Eye (tissue), 1 donor: ENCODE results near the gene MRGPRD.

Source experiments
- DNase-seq: peaks from one replicate; pipeline ENCODE4 v3.0.0-alpha.2; 2015

MRGPRD gene

DNA sequence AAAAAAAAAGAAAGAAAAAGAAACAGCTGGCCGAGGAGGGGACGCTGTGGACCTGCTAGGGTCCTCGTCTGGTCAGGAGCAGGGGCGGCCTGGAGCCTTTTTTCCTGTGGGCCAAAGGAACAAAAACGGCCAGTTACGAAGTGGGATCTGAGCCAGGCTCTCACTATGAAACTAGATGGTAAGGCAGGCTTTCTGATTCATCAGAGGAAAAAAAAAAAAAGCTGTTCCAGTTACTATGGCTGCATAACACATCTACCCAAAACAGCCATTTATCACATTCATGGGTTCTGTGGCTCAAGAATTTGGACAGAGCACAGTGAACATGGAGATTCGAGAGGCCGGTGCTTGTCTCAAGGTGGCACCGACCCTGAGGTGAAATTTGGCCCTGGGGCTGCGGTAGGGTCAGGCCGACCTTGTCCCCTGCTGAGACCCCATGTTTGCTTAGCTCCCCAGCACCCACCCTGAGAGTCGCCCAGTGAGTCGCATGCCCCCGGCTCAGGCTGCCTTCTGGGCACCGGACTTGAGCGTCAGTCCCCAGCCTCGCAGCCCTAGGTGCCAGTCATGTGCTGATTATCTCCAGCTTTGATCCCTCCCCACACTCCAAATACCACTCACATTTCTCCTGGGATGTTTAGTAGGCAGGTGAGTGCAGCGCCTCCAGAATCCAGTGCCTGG lies 34.2 kb downstream of the MRGPRD start:
- DNase-seq, result peak; percentile 32

GRCh38 chr11:68942751-68943271 lies 38.0 kb downstream of the MRGPRD start:
- no peak for DNase-seq

- DNase-seq, result no peak
Measured at GRCh38 chr11:68942095-68942620, 38.6 kb downstream of the MRGPRD start.

- no peak for DNase-seq
Measured at GRCh38 chr11:68941324-68942094, 39.3 kb downstream of the MRGPRD start.

GRCh38 chr11:68940651-68941323 lies 40.0 kb downstream of the MRGPRD start:
- DNase-seq, result no peak

GRCh38 chr11:68939583-68940555 lies 40.9 kb downstream of the MRGPRD start:
- no peak for DNase-seq

GRCh38 chr11:68938816-68939582 lies 41.8 kb downstream of the MRGPRD start:
- no peak for DNase-seq

DNA sequence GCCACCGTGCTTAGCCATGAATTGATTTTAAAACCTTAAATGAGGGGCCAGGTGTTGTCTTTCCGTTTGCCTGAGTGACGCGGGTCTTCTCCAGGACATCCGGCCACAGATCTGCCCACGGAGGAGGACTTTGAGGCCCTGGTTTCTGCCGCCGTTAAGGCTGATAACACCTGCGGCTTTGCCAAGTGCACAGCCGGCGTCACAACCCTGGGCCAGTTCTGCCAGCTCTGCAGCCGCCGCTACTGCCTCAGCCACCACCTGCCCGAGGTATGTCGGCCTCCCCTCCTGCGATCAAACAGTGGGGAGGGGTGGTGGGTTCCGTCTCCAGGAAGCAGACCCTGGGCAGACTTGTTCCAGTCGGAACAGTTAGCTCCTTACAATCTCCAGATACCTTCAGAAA lies 42.7 kb downstream of the MRGPRD start:
- DNase-seq, result no peak

DNA sequence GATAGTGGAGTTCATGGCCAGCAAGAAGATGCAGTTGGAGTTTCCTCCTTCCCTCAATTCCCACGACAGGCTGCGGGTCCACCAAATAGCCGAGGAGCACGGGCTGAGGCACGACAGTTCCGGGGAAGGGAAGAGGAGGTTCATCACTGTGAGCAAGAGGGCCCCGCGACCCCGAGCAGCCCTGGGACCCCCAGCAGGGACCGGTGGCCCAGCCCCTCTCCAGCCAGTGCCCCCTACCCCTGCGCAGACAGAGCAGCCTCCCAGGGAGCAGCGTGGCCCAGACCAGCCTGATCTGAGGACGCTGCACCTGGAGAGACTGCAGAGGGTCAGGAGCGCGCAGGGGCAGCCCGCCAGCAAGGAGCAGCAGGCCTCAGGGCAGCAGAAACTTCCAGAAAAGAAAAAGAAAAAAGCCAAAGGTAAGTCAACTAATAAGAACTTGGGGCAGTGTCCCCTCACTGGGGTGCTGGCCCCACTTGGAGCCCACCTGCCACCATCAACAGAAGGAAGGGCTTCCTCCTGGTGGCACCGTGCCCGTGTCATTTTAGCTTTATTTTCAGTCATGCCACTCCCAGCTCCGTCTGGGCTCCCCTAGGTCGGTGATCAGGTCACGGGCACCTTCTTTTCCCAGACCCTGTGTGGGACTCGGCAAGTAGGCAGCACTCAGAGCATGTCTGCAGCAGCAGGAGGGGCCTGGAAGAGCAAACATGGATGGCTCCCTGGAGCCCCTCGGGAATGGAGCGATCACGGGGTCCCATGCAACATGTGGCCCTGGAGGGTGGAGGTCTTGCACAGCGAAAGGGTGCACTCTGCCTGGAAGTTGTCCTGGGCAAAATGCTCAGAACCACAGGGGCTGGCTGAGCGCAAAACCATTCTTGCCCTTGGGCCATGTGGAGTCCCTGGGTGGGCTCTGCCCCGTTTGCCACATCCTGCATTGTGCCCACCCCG lies 43.8 kb downstream of the MRGPRD start:
- no peak for DNase-seq

DNA sequence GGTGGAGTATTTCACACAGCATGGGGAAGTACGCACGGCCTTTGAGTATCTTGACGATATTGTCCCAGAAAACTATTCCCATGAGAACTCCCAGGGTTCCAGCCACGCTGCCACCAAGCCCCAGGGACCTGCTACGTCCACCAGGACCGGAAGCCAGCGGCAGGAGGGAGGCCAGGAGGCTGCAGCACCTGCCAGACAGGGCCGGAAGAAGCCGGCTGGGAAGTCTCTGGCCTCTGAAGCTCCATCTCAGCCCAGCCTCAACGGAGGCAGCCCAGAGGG lies 44.5 kb downstream of the MRGPRD start:
- no peak for DNase-seq

GRCh38 chr11:68935516-68936357 lies 45.0 kb downstream of the MRGPRD start:
- DNase-seq, result no peak

- no peak for DNase-seq
Measured at GRCh38 chr11:68935066-68935465, 45.7 kb downstream of the MRGPRD start.

DNA sequence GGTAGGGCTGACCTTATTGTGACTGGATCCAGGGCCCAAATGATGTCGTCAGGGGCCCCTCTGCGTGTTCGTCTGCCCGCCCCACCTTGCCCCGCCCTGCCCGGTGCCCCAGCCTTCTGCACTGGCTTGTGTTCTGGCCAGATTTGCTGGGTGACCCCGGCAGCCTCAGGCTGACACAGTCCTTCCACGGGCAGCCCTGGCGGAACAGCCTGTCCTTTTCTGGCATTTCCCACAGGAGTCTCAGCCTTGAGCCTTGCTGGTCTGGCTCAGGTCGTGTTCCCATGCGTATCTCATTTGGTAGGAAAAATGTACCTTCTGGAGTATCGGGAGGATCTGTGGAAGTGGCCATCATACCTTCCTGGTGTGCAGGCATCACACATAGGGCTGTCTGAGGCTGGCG lies 46.1 kb downstream of the MRGPRD start:
- no peak for DNase-seq

- DNase-seq, result no peak
Measured at GRCh38 chr11:68934321-68934645, 46.5 kb downstream of the MRGPRD start.

GRCh38 chr11:68933605-68934320 lies 47.0 kb downstream of the MRGPRD start:
- no peak for DNase-seq

- no peak for DNase-seq
Measured at GRCh38 chr11:68932933-68933577, 47.7 kb downstream of the MRGPRD start.

GRCh38 chr11:68932358-68932757 lies 48.4 kb downstream of the MRGPRD start:
- DNase-seq, result no peak

DNA sequence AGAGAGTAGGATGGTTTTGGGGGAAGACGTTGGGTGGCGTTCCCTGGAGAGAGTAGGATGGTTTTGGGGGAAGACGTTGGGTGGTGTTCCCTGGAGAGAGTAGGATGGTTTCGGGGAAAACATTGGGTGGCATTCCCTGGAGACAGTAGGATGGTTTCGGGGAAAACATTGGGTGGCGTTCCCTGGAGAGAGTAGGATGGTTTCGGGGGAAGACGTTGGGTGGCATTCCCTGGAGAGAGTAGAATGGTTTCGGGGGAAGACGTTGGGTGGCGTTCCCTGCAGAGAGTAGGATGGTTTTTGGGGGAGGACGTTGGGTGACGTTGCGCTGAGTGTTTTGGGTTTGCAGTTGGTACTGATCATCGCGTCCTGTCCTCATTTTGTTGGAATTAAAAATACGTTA lies 48.9 kb downstream of the MRGPRD start:
- DNase-seq, result no peak
